Measurements from ENCODE around the gene NTRK3.

GRCh38 chr15:88042047-88042446, 214.5 kb downstream of the NTRK3 start:
- TF ChIP-seq GABPA (IDR thresholded peaks at IDR 0.05 in 1 of 2, conservative IDR thresholded peaks at IDR 0.05 in 1 of 2) (no peak), CTCF (IDR thresholded peaks at IDR 0.05; ENCODE audit: low read depth, low read length, missing input control) (no peak)
